Neural crest cell (in vitro differentiated cells): Measurements from ENCODE around the gene RALGAPA1. TPM values are rescaled to one million over a fixed set of nuclear protein-coding genes. Genes with fewer than 3 reads are reported as not detected.
"Not testable (repeated sequence)": the region's sequence is repeated elsewhere in the genome, so short reads cannot be mapped to it uniquely, and the experiment has no call there.

Experiments used
- DNase-seq: peaks from one replicate; pipeline ENCODE4 v3.0.0; 2021; ENCODE audit warnings: low read depth, mixed read lengths, low spot score
- H3K27ac Mint-ChIP-seq: one replicate; pipeline ENCODE4 v1.8.0; 2021; ENCODE audit warnings: mild to moderate bottlenecking, mixed read lengths; ENCODE audit not compliant: unreplicated experiment
- H3K27me3 Mint-ChIP-seq: 2 replicates; pipeline ENCODE4 v1.8.0; 2021; ENCODE audit warnings: low read depth, mild to moderate bottlenecking, mixed read lengths
- H3K36me3 Mint-ChIP-seq: 2 replicates; pipeline ENCODE4 v1.8.0; 2021; ENCODE audit warnings: low read depth, mild to moderate bottlenecking, mixed read lengths
- H3K4me1 Mint-ChIP-seq: 2 replicates; pipeline ENCODE4 v1.8.0; 2021; ENCODE audit warnings: mixed read lengths
- H3K4me3 Mint-ChIP-seq: one replicate; pipeline ENCODE4 v1.8.0; 2021; ENCODE audit warnings: mild to moderate bottlenecking, mixed read lengths
- H3K9me3 Mint-ChIP-seq: 2 replicates; pipeline ENCODE4 v1.8.0; 2021; ENCODE audit warnings: mixed read lengths
- total RNA-seq: library from RNA; stranded (reverse); gene quantifications from 2 replicates; pipeline ENCODE4 v1.2.1, GENCODE V29; 2021
- TF ChIP-seq, protein P1 (sequence below): fragments of 200-600 bp; sonication (generic); conservative IDR thresholded peaks from 2 replicates; pipeline ENCODE4 v1.5.0; 2021; ENCODE audit warnings: antibody characterized with exemption, mild to moderate bottlenecking

The RALGAPA1 gene
- total RNA-seq, 1 donor from 2014 or later, result 46.0 TPM

DNA sequence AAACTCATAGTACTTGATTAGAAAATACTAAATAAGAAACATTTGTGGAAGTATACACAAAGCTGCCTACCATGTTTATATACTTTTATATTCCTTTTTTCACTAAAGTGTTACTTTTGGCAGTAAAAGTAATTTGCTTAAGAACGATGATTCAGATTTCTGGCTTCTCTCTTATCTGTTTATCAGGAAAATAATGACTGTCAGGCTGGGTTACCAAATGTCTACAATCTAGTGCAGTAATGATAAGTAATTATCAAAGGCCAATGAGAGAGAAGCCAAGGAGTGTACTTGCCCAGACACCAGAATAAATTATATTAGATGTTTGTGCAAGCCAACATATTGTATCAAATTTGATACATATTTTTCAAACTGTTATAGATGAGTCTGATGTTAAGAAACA, 113.4 kb downstream of the RALGAPA1 start:
- TF ChIP-seq, protein P1, sequence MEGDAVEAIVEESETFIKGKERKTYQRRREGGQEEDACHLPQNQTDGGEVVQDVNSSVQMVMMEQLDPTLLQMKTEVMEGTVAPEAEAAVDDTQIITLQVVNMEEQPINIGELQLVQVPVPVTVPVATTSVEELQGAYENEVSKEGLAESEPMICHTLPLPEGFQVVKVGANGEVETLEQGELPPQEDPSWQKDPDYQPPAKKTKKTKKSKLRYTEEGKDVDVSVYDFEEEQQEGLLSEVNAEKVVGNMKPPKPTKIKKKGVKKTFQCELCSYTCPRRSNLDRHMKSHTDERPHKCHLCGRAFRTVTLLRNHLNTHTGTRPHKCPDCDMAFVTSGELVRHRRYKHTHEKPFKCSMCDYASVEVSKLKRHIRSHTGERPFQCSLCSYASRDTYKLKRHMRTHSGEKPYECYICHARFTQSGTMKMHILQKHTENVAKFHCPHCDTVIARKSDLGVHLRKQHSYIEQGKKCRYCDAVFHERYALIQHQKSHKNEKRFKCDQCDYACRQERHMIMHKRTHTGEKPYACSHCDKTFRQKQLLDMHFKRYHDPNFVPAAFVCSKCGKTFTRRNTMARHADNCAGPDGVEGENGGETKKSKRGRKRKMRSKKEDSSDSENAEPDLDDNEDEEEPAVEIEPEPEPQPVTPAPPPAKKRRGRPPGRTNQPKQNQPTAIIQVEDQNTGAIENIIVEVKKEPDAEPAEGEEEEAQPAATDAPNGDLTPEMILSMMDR, result no peak
- Mint-ChIP-seq H3K4me3 (no peak overlapping the region), H3K27ac (no peak overlapping the region), H3K4me1 (no peaks in the 10 kb centered on the region), H3K36me3 (no peaks in the 10 kb centered on the region), H3K9me3 (no peaks in the 10 kb centered on the region), H3K27me3 (no peaks in the 10 kb centered on the region)
- no peak for DNase-seq

DNA sequence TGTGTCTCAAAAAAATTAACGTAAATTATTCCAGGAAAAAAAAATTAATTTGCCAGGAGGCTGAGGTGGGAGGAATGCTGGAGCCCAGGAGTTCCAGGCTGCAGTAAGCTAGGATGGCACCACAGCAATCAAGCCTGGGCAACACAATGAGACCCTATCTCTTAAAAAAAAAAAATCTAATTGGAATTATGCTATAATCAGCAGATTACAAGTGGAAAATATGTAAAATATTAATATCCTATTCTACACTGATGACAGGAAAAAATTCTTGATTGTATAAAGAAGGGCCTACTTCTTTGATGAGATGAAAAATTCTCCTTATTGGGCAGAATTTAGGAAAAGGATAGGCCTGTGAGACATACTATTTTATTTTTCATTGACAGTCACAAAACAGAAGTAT, 114.0 kb downstream of the RALGAPA1 start:
- Mint-ChIP-seq H3K4me1 (no peaks in the 10 kb centered on the region), H3K27me3 (no peaks in the 10 kb centered on the region), H3K36me3 (no peaks in the 10 kb centered on the region), H3K9me3 (no peaks in the 10 kb centered on the region), H3K4me3 (no peak overlapping the region), H3K27ac (no peak overlapping the region)
- DNase-seq, result no peak
- TF ChIP-seq, protein P1, result no peak

DNA sequence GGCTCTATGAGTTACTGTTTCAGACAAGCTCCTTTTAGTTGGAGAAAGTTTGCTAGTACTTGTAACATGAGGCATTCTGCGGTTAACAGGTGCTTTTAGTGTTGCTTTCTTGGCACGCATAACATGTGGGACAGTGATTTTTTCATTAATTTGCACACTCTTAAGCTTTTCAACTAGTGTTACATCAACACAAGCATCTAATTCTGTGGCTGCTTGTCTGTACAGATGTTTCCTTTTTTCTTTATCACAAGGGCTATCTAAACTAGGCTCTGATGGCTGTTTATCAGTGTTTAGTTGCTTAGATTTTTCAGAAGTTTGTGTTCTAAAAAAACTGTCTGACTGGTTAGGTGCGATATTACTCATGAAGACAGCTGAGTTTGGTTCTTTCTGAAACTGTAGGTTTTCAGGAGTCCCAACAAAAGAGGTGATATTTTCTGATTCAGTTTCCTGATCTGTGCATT, 120.1 kb downstream of the RALGAPA1 start:
- no peaks in the 10 kb centered on the region for H3K4me1 Mint-ChIP-seq
- no peak overlapping the region for H3K4me3 Mint-ChIP-seq
- TF ChIP-seq, protein P1, result no peak

DNA sequence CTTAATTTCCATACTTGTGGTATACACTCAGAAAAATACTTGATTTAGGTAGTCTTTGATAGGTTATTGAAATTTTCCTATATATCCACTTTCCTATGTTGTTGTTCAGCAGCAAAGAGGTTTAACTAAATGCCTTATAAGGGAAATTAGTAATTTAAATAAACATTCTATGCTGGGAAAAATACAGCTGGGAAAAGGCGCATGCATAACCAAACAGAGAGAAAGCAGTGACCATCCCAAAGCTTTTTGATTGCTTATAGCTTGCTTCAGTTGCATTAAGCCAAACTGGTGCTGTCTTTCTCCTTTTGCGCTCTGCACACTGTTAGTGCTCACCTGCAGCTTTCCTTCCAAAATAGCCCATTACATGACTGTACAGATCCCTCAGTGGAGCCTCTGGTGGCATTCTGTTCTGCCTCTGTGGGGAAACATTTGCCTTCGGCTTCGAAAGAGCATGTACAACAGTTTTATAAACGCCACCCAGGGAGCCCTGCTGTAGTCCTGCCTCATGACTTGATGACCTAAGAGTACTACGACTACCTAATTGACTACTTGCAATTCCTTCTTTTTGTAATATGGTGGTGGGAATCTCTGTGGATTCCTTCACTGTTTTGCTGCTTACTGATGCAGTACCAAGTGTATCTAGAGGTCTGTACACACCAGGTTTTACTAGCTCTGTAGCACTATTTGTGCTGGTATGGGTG, 120.8 kb downstream of the RALGAPA1 start:
- no peaks in the 10 kb centered on the region for H3K9me3 Mint-ChIP-seq
- no peak for DNase-seq
- no peaks in the 10 kb centered on the region for H3K36me3 Mint-ChIP-seq
- H3K27ac Mint-ChIP-seq, result no peak overlapping the region
- no peaks in the 10 kb centered on the region for H3K27me3 Mint-ChIP-seq
- H3K4me1 Mint-ChIP-seq, result no peaks in the 10 kb centered on the region
- H3K4me3 Mint-ChIP-seq, result no peak overlapping the region
- TF ChIP-seq, protein P1, result no peak

More for the DNA sequence above, 120.1 kb downstream of the RALGAPA1 start:
- Mint-ChIP-seq H3K9me3 (no peaks in the 10 kb centered on the region), H3K27ac (no peak overlapping the region), H3K27me3 (no peaks in the 10 kb centered on the region), H3K36me3 (no peaks in the 10 kb centered on the region)
- DNase-seq, result no peak

DNA sequence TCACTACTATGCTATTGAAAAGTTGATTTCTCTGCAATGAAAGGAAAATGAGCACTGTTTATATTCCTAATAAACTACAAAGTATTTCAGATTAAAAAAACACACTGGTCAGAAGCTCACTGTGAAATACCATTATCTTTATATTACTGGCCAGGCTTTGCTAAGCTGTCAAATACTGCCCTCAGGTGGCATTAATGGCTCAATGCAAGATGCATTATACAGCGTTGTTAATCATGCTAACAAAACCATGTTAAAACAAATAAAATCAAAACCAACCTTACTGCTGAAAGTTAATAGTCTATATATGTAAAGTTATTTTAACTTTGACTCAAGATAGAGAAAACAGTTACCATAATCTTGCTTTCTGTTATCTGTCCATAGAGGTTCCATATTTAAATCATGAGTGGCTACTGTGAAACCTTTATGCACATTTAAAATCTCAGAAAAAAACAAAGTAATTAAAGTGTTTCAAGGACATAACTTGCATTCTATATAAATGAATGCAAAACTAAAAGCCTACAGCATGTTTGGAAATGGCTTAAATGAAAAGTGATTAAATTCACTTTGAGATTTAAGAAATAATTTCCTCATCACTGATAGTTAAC, 121.7 kb downstream of the RALGAPA1 start:
- no peak overlapping the region for H3K27ac Mint-ChIP-seq
- no peaks in the 10 kb centered on the region for H3K4me1 Mint-ChIP-seq
- no peaks in the 10 kb centered on the region for H3K36me3 Mint-ChIP-seq
- TF ChIP-seq, protein P1, result peak; percentile 91
- H3K27me3 Mint-ChIP-seq, result no peaks in the 10 kb centered on the region
- peak; percentile 24 for DNase-seq
- H3K9me3 Mint-ChIP-seq, result no peaks in the 10 kb centered on the region
- H3K4me3 Mint-ChIP-seq, result no peak overlapping the region

DNA sequence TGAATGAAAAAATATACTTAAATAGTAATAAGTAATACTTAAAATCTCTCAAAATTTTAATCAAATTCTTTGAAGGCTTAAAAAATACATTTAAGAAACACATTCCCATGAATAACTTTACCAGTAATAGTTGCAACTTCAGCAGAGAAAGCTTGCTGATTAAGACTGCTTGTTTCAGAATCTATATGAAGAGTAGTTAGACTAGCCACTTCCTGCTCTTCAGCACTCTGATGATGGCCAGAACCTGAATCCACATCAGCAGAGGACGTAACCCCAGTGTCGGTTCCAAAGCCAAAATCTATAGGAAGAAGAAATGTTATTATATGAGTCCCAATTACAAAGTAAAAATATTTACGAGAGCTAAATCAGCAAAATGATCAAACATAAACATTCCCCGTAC, 125.4 kb downstream of the RALGAPA1 start:
- H3K27ac Mint-ChIP-seq, H3K27me3 Mint-ChIP-seq, H3K4me3 Mint-ChIP-seq: not testable (repeated sequence)

More for the DNA sequence above, 125.4 kb downstream of the RALGAPA1 start:
- not testable (repeated sequence) for DNase-seq, H3K36me3 Mint-ChIP-seq, H3K4me1 Mint-ChIP-seq, H3K9me3 Mint-ChIP-seq
